ENCODE measurements around the gene CDYL2. TPM values are rescaled to one million over a fixed set of nuclear protein-coding genes. Genes with fewer than 3 reads are reported as not detected.

Gene CDYL2, protein sequence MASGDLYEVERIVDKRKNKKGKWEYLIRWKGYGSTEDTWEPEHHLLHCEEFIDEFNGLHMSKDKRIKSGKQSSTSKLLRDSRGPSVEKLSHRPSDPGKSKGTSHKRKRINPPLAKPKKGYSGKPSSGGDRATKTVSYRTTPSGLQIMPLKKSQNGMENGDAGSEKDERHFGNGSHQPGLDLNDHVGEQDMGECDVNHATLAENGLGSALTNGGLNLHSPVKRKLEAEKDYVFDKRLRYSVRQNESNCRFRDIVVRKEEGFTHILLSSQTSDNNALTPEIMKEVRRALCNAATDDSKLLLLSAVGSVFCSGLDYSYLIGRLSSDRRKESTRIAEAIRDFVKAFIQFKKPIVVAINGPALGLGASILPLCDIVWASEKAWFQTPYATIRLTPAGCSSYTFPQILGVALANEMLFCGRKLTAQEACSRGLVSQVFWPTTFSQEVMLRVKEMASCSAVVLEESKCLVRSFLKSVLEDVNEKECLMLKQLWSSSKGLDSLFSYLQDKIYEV
- total RNA-seq = 4.7 and 5.1 TPM in 2 replicates

DNA sequence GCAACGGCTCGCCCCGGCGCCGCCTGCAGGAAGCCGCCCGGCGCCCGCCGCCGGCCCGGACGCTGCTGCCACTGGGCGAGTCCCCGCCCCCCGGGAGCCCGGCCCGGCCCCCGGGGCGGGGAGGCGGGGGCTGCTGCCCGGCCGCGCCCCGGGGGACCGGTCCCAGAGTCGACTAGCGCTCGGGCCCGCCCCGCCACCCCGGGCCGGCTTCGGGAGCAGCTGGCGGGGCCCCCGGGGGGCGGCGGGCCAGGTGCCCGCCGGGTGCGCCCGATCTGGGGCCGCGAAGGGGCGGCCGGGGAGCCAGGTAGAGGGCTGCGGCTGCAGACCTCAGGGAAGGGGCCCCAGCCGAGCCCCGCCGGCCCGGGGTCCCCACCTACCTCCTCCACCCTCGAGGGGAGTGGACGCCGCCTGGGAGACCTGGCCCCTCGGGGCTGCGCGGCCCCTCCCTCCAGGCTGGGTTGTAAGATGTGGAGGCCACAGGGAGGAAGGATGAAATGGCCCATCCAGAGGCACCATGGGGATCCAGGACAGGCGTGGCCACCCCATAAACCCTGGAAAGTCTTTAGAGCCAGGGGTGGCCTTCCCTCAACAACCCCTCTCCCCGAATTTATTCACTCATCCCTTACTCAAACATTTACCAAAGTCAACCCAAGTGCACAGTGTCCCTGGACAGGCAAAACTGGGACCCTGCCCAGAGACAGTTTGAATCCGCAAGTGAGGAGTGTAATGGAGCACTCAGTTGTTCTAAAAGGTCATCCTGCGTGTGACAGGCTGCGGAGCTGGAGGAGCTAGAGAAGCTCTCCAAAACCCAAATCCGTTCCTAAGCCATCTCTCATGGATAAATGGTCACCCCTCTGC lies at the start of gene CDYL2:
Gene CDYL2 (minus strand): TSS at position 73 of the 858 bp plus-strand sequence. CDS start 425 bp downstream, outside the sequence.

Other genes starting within 250 kb of the CDYL2 start
- 35.4 and 71.0 TPM in 2 replicates for gene CMC2, start 202.3 kb upstream of the CDYL2 start, total RNA-seq
- gene CENPN, start 202.6 kb upstream of the CDYL2 start, total RNA-seq = 5.1 and 35.2 TPM in 2 replicates
- 19.1 and 27.8 TPM in 2 replicates for gene ATMIN, start 231.2 kb upstream of the CDYL2 start, total RNA-seq